NT2/D1 (cell line): Measurements from ENCODE around the gene SULT1C3.
"Not testable (repeated sequence)": the region's sequence is repeated elsewhere in the genome, so short reads cannot be mapped to it uniquely, and the experiment has no call there.

ENCODE experiments used
- DNase-seq: peaks from one replicate; pipeline ENCODE4 v3.0.0-alpha.2; 2011; ENCODE audit warnings: low read depth, low spot score
- H3K27me3 ChIP-seq: 2 replicates; pipeline ENCODE4 v1.6.0; 2011; ENCODE audit warnings: mild to moderate bottlenecking; ENCODE audit not compliant: insufficient read length, insufficient read depth
- H3K36me3 ChIP-seq: 2 replicates; pipeline ENCODE4 v1.6.1; 2011; ENCODE audit warnings: mild to moderate bottlenecking, low read length, mixed read lengths; ENCODE audit not compliant: insufficient read depth, insufficient read length
- H3K4me1 ChIP-seq: 2 replicates; pipeline ENCODE4 v1.5.1; 2011; ENCODE audit not compliant: insufficient read depth, insufficient read length
- H3K4me3 ChIP-seq: 2 replicates; pipeline ENCODE4 v1.5.1; 2011; ENCODE audit warnings: low read depth; ENCODE audit not compliant: insufficient read length
- H3K9ac ChIP-seq: 2 replicates; pipeline ENCODE4 v1.6.0; 2011; ENCODE audit warnings: low read depth; ENCODE audit not compliant: insufficient read length
- H3K9me3 ChIP-seq: 2 replicates; pipeline ENCODE4 v1.5.1; 2011; ENCODE audit warnings: mild to moderate bottlenecking, low read length; ENCODE audit not compliant: insufficient read depth
- SUZ12 ChIP-seq: IDR thresholded peaks from 2 replicates; pipeline ENCODE4 v1.6.1; 2011; ENCODE audit not compliant: insufficient read length, insufficient read depth; ENCODE audit errors: extremely low read depth
- YY1 ChIP-seq: IDR thresholded peaks from 2 replicates; pipeline ENCODE4 v1.6.1; 2011; ENCODE audit not compliant: insufficient read length, insufficient read depth
- ZNF274 ChIP-seq: IDR thresholded peaks from 2 replicates; pipeline ENCODE4 v1.6.1; 2011; ENCODE audit warnings: mild to moderate bottlenecking, low read depth, low read length

The SULT1C3 gene

DNA sequence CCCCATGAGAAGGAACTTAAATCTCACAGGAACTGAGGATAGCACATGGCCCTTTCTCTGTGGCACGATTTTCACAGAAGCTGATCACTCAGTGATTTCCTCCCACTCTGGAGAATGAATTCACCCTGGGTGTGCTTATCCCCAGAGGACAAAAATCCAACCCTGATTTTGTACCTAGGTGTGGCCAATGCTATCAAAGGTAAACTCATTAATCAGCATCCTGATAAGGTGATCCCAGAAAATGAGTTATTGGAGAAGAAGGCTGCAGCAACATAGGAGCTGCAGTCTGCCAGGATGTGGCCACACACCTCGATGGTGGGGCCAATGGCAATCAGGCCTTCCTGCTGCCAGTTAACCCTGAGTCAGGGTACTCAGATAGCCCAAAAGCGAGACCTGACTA, 40.7 kb downstream of the SULT1C3 start:
- no peak for DNase-seq

DNA sequence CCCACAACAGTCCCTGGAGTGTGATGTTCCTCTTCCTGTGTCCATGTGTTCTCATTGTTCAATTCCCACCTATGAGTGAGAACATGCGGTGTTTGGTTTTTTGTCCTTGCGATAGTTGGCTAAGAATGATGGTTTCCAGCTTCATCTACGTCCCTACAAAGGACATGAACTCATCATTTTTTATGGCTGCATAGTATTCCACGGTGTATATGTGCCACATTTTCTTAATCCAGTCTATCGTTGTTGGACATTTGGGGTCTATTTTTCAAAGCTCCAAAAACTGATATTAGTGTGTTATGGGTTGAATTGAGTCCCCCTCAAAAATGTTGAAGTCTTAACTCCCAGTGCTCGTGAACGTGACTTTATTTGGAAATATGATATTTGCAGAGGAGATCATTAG, 44.8 kb downstream of the SULT1C3 start:
- H3K9ac ChIP-seq, H3K4me1 ChIP-seq, DNase-seq, H3K27me3 ChIP-seq, H3K4me3 ChIP-seq, H3K9me3 ChIP-seq, H3K36me3 ChIP-seq: not testable (repeated sequence)

More for the DNA sequence above, 40.7 kb downstream of the SULT1C3 start:
- Histone ChIP-seq H3K36me3 (no peaks in the 10 kb centered on the region), H3K9me3 (no peaks in the 10 kb centered on the region), H3K4me1 (no peaks in the 10 kb centered on the region), H3K27me3 (no peaks in the 10 kb centered on the region), H3K4me3 (no peak overlapping the region), H3K9ac (no peak overlapping the region)
- TF ChIP-seq ZNF274 (no peak), YY1 (no peak), SUZ12 (no peak)

DNA sequence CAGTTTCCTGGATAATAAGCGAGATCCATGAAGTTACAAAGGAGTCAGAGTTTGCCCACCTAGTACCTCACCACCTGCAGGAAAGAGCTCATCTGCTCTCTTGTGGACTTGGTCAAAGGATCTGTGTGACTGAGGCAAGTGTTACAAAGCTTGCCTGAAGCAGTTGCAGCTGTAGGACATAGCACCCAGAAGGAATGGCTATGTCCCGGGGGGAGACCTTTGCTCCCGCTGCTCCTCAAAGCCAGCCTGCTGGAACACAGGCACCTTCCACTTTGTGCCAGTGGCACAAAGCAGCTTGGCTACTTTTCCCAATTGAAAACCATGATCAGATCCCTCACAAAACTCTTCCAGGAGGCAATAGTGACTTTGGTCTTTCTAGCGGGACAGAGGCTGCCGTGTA, 45.8 kb downstream of the SULT1C3 start:
- no peaks in the 10 kb centered on the region for H3K27me3 ChIP-seq
- no peak for TF ChIP-seq YY1
- no peak for TF ChIP-seq SUZ12
- no peak for TF ChIP-seq ZNF274

DNA sequence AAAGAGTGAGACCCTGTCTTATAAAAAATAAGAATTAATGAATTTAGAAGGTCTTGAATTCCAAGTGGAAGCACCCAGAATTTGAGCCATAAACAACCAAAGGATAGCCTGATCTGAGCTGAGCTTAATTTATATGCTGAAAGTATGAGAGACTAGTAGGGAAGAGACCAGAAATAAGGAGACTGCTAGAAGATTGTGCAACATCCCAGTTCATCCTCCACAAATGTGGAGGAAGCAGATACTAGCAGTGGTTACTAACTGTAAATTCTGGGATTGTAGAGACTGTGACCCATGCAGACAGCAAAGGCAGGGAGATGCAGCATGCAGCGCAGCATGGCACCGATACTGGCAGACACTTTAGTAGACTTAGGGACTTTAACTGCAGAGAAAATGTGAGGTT, 47.4 kb downstream of the SULT1C3 start:
- Histone ChIP-seq H3K9ac (no peak overlapping the region), H3K4me1 (no peaks in the 10 kb centered on the region), H3K9me3 (no peaks in the 10 kb centered on the region), H3K27me3 (no peaks in the 10 kb centered on the region), H3K36me3 (no peaks in the 10 kb centered on the region), H3K4me3 (no peak overlapping the region)
- TF ChIP-seq ZNF274 (no peak), YY1 (no peak), SUZ12 (no peak)
- no peak for DNase-seq

More for the DNA sequence above, 45.8 kb downstream of the SULT1C3 start:
- no peak for DNase-seq
- Histone ChIP-seq H3K36me3 (no peaks in the 10 kb centered on the region), H3K9ac (no peak overlapping the region), H3K4me1 (no peaks in the 10 kb centered on the region), H3K9me3 (no peaks in the 10 kb centered on the region), H3K4me3 (no peak overlapping the region)

DNA sequence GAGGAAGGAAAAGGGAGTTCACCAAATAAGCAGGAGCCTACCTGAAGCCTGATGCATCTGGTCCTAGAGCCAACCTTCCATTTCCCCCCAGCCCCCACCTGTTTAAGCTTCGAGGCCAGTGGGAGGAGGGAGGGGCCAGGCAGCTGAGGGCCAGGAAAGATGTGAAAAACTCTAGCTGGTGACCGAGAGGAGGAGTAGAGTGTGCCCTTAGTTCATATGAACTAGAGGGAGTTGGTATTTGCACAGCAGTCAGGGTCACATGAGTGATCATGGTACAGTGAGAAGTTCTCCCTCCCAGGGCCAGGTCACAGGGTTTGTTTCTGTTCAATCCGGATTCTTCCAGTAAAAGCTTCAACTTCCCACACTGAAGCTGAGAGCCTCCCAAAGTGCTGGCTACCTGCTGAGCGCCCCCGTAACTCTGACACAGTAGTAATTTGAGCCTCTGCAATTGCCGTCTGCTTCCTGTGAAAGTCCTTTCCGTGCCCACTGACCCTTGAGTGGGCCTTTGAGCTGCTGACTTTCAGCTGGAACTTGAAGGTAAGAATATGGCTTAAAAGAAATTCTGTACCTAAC, 48.9 kb downstream of the SULT1C3 start, which contains the start of gene SULT1C2:
SULT1C2 (plus strand) TSS at position 362 of the 573 bp plus-strand sequence. CDS start 4,773 bp downstream, outside the sequence.
- Histone ChIP-seq H3K4me1 (no peaks in the 10 kb centered on the region), H3K36me3 (no peaks in the 10 kb centered on the region), H3K4me3 (peak within 1 kb of the TSS; percentile 2), H3K9me3 (no peaks in the 10 kb centered on the region), H3K27me3 (no peaks in the 10 kb centered on the region), H3K9ac (peak within 1 kb of the TSS; percentile 14)
- DNase-seq: peak; percentile 15
- no peak for TF ChIP-seq SUZ12
- TF ChIP-seq ZNF274: no peak
- TF ChIP-seq YY1: no peak

DNA sequence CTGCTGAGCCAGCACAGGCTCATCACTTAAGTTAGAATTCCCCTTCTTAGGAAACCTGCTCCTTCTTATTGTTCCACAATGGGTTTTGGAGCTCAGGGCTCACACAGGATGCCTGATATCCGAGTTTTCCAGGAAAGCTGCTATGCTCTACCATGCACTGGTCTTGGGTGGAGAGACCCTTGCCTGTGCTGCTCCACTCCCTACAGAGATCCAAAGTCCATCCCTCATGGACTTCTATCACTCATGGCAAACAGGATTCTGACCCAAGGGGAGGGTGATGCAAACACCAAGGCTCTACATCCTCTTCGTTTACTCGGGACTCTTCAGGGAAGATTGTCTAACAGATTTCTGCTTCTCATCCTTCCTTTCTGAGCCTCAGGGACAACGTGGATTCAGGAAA, 54.1 kb downstream of the SULT1C3 start:
- Histone ChIP-seq H3K27me3 (no peaks in the 10 kb centered on the region), H3K9ac (no peak overlapping the region), H3K9me3 (no peaks in the 10 kb centered on the region), H3K4me1 (no peaks in the 10 kb centered on the region), H3K4me3 (no peak overlapping the region), H3K36me3 (no peaks in the 10 kb centered on the region)
- DNase-seq: no peak
- TF ChIP-seq SUZ12 (no peak), ZNF274 (no peak), YY1 (no peak)

DNA sequence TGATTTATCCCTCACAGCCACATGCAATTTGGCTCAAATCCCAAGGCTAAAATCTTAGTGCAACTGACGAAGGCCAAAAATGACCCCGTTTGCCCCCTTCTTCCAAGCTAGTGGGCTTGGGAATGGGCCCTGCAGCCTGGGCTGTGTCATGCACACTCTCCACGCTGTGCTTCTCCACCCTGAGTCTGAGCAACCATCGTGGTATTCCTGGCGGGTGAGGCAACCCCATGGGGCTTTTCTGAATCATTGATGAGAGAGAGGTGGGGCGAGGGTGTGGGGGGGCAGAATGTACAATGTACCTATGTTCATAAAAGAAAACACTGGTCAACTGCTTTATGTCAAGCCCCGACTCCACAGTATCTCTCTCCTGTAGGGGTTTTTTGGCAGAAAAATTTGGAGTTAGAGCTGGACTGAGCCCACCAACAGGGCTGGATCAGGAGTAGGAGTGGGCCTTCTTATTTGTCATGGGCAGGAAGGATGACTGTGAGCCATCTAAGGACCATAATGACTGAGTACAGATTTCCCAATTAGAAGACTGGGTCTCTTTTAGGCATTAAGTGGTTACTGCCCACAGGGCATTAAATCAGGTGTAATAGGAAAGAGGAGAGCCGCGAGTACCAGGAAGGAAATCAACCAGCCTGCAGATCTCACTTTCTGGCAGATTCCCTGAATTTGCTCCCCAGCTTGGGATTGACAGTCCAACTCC, 57.8 kb downstream of the SULT1C3 start:
- H3K4me3 ChIP-seq: no peak overlapping the region
- H3K9me3 ChIP-seq: no peaks in the 10 kb centered on the region
- H3K27me3 ChIP-seq: no peaks in the 10 kb centered on the region
- DNase-seq: no peak
- no peaks in the 10 kb centered on the region for H3K4me1 ChIP-seq
- no peak overlapping the region for H3K9ac ChIP-seq
- TF ChIP-seq YY1: no peak
- TF ChIP-seq ZNF274: no peak
- H3K36me3 ChIP-seq: no peaks in the 10 kb centered on the region

DNA sequence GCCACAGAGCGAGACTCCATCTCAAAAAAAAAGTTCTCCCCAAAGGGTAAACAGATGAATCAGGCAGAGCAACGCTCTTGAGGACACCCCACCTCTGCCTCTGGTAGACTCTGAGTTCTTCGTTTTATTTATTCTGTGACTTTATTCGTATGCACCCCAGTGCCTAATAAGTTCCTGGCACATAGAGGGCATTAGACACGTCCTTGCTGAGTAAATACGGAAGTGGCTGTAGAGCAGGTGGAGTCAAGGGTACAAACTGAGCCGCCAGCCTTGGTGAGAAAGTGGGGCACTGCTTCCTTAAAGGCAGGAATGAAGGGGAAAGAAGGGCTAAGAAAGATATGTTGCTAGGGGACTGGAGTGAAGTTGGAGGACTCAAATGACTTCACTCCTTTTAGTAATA, 61.8 kb downstream of the SULT1C3 start:
- no peak for DNase-seq
- Histone ChIP-seq H3K36me3 (no peaks in the 10 kb centered on the region), H3K4me1 (no peaks in the 10 kb centered on the region), H3K4me3 (no peak overlapping the region), H3K9ac (no peak overlapping the region), H3K27me3 (no peaks in the 10 kb centered on the region), H3K9me3 (no peaks in the 10 kb centered on the region)
- TF ChIP-seq ZNF274: no peak
- no peak for TF ChIP-seq SUZ12
- TF ChIP-seq YY1: no peak
